Ectodermal cell (in vitro differentiated cells): ENCODE data around the gene MPST.

ENCODE experiments used
- H3K27ac ChIP-seq: 2 replicates; pipeline ENCODE4 v1.7.0; 2013; ENCODE audit warnings: mild to moderate bottlenecking, low read depth, low read length; ENCODE audit not compliant: insufficient read depth, poor library complexity, severe bottlenecking
- H3K27me3 ChIP-seq: 2 replicates; pipeline ENCODE4 v1.7.0; 2013; ENCODE audit warnings: mild to moderate bottlenecking, low read length; ENCODE audit not compliant: insufficient read depth, control insufficient read depth, poor library complexity, severe bottlenecking
- H3K36me3 ChIP-seq: one replicate; pipeline ENCODE4 v1.7.0; 2013; ENCODE audit warnings: low read length; ENCODE audit not compliant: control insufficient read depth, insufficient read depth
- H3K4me1 ChIP-seq: one replicate; pipeline ENCODE4 v1.7.0; 2013; ENCODE audit warnings: low read length; ENCODE audit not compliant: control insufficient read depth, insufficient read depth
- H3K4me3 ChIP-seq: 2 replicates; pipeline ENCODE4 v1.7.0; 2013; ENCODE audit warnings: low read depth, low read length, control low read depth; ENCODE audit not compliant: insufficient read depth
- H3K9me3 ChIP-seq: 2 replicates; pipeline ENCODE4 v1.7.0; 2013; ENCODE audit warnings: mild to moderate bottlenecking, low read length, moderate library complexity; ENCODE audit not compliant: control insufficient read depth
- WGBS, 2 experiments: methylation state at CpG; one replicate each; pipeline ENCODE4 v1.1.7; 2013; ENCODE audit warnings: missing lambda C conversion rate in 2 of 2; 5-methylcytosine and 5-hydroxymethylcytosine counted together

The MPST gene

GRCh38 chr22:37021710-37022482, 2.4 kb downstream of the MPST start:
- WGBS, 2 experiments, result 79% methylated on average over 13 of the region's 13 CpGs
- no peak overlapping the region for H3K27ac ChIP-seq
- no peak overlapping the region for H3K4me3 ChIP-seq
- no peaks in the 10 kb centered on the region for H3K9me3 ChIP-seq
- H3K27me3 ChIP-seq, result no peaks in the 10 kb centered on the region
- peaks cover 7% of the 10 kb centered on the region for H3K36me3 ChIP-seq
- no peaks in the 10 kb centered on the region for H3K4me1 ChIP-seq

- no peak overlapping the region for H3K27ac ChIP-seq
- peaks cover 15% of the 10 kb centered on the region for H3K36me3 ChIP-seq
- no peak overlapping the region for H3K4me3 ChIP-seq
- H3K9me3 ChIP-seq, result no peaks in the 10 kb centered on the region
- H3K4me1 ChIP-seq, result no peaks in the 10 kb centered on the region
- no peaks in the 10 kb centered on the region for H3K27me3 ChIP-seq
- 91% methylated on average over 16 of the region's 16 CpGs for WGBS, 2 experiments
Measured at GRCh38 chr22:37022483-37023337, 3.2 kb downstream of the MPST start.

- H3K27me3 ChIP-seq, result no peaks in the 10 kb centered on the region
- no peak overlapping the region for H3K27ac ChIP-seq
- H3K36me3 ChIP-seq, result peaks cover 12% of the 10 kb centered on the region
- WGBS, 2 experiments, result 95 to 96% methylated on average over 34 of the region's 34 CpGs
- no peaks in the 10 kb centered on the region for H3K9me3 ChIP-seq
- H3K4me3 ChIP-seq, result no peak overlapping the region
- no peaks in the 10 kb centered on the region for H3K4me1 ChIP-seq
Measured at GRCh38 chr22:37023743-37024338, 4.3 kb downstream of the MPST start.

GRCh38 chr22:37024339-37025157, 5.0 kb downstream of the MPST start:
- no peak overlapping the region for H3K27ac ChIP-seq
- H3K4me3 ChIP-seq, result no peak overlapping the region
- peaks cover 19% of the 10 kb centered on the region for H3K36me3 ChIP-seq
- H3K9me3 ChIP-seq, result no peaks in the 10 kb centered on the region
- no peaks in the 10 kb centered on the region for H3K27me3 ChIP-seq
- WGBS, 2 experiments, result 94 to 95% methylated on average over 71 of the region's 71 CpGs
- no peaks in the 10 kb centered on the region for H3K4me1 ChIP-seq

- H3K27ac ChIP-seq, result no peak overlapping the region
- 83 to 85% methylated on average over 10 of the region's 10 CpGs for WGBS, 2 experiments
- H3K9me3 ChIP-seq, result no peaks in the 10 kb centered on the region
- H3K4me1 ChIP-seq, result no peaks in the 10 kb centered on the region
- H3K4me3 ChIP-seq, result no peak overlapping the region
- H3K27me3 ChIP-seq, result no peaks in the 10 kb centered on the region
- peaks cover 19% of the 10 kb centered on the region for H3K36me3 ChIP-seq
Measured at GRCh38 chr22:37025500-37026070, 6.0 kb downstream of the MPST start.

GRCh38 chr22:37026325-37026724, 6.8 kb downstream of the MPST start:
- no peaks in the 10 kb centered on the region for H3K4me1 ChIP-seq
- H3K9me3 ChIP-seq, result no peaks in the 10 kb centered on the region
- 94 to 97% methylated on average over 5 of the region's 5 CpGs for WGBS, 2 experiments
- H3K4me3 ChIP-seq, result no peak overlapping the region
- H3K36me3 ChIP-seq, result peaks cover 19% of the 10 kb centered on the region
- no peak overlapping the region for H3K27ac ChIP-seq
- H3K27me3 ChIP-seq, result no peaks in the 10 kb centered on the region

GRCh38 chr22:37027556-37027955, 8.0 kb downstream of the MPST start:
- Histone ChIP-seq H3K27me3 (no peaks in the 10 kb centered on the region), H3K27ac (no peak overlapping the region), H3K4me1 (no peaks in the 10 kb centered on the region), H3K9me3 (no peaks in the 10 kb centered on the region), H3K36me3 (peaks cover 19% of the 10 kb centered on the region), H3K4me3 (no peak overlapping the region)
- 91 to 93% methylated on average over 7 of the region's 7 CpGs for WGBS, 2 experiments

GRCh38 chr22:37028692-37029674, 9.4 kb downstream of the MPST start:
- Histone ChIP-seq H3K4me1 (no peaks in the 10 kb centered on the region), H3K36me3 (peaks cover 19% of the 10 kb centered on the region), H3K9me3 (no peaks in the 10 kb centered on the region), H3K4me3 (no peak overlapping the region), H3K27me3 (no peaks in the 10 kb centered on the region), H3K27ac (no peak overlapping the region)
- 95% methylated on average over 22 of the region's 22 CpGs for WGBS, 2 experiments
